ENCODE data around the gene CHIC2. TPM values are rescaled to one million over a fixed set of nuclear protein-coding genes. Genes with fewer than 3 reads are reported as not detected.

CHIC2 gene
- polyA plus RNA-seq, 1 donor (not counting 4 experiments of a cell fraction or from before 2014, with no cell fraction given), result 21.9 TPM

DNA sequence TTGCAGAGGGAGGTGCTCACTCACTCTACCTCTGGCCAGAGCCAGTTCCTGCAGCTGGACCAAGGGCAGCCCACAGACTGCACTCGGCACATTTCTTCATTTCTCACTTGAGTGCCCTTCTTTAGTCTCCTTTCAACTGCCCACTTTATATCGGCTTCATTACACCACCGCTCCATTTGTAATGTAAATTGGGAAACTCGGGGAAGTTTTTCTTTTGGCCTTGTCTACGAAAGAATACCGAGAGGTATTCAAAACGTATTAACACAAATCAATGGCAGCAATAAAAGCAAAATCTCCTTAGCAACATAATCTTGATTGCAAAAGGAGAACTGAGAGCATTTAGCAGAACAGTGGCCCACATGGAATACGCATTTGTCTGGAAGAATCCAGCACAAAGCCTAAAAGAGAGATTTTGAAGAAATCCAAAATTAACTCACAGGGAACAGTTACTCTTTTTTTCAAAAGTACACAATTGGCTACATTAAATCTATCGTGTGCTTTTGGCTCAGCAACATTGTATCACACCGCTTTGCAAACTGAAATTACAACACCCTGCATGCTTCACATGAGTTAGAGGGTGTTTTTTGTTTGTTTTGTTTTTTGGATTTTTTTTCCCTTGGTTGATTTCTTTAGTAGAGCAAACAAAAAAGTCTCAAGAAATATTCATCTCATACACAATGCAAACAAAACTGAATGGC is 62.6 kb downstream of the CHIC2 start:
- no peak for DNase-seq (ENCODE audit: low read depth, low spot score)
- Histone ChIP-seq H4K20me1 (ENCODE audit: control insufficient read depth, extremely low read depth, insufficient read depth, low read length) (no peaks in the 10 kb centered on the region), H3K36me3 (ENCODE audit: control insufficient read depth in 2 of 2, extremely low read depth in 1 of 2, insufficient read depth in 2 of 2, low read length in 2 of 2) (peaks cover 2 to 7% of the 10 kb centered on the region in 2 experiments), H3K4me2 (ENCODE audit: control insufficient read depth, extremely low read depth, insufficient read depth, low read depth, low read length) (no peak overlapping the region), H3K9ac (ENCODE audit: control insufficient read depth, extremely low read depth, insufficient read depth, low read length) (no peak overlapping the region), H3K4me3 (ENCODE audit: control insufficient read depth in 2 of 3, extremely low read depth in 1 of 3, insufficient read depth in 2 of 3, low read depth in 1 of 3, low read length in 3 of 3) (no peak overlapping the region), H3K9me1 (ENCODE audit: control insufficient read depth, extremely low read depth, insufficient read depth, low read length) (no peaks in the 10 kb centered on the region), H3K27ac (ENCODE audit: control insufficient read depth, insufficient read depth, low read length) (no peak overlapping the region), H3K79me2 (ENCODE audit: control insufficient read depth, insufficient read depth, low read length) (no peaks in the 10 kb centered on the region), H3K9me3 (ENCODE audit: control insufficient read depth, low read depth, low read length) (no peaks in the 10 kb centered on the region), H2AFZ (ENCODE audit: control insufficient read depth, low read length) (no peak overlapping the region), H3K27me3 (ENCODE audit: control insufficient read depth, extremely low read depth, insufficient read depth, low read length) (no peaks in the 10 kb centered on the region), H3K4me1 (ENCODE audit: control insufficient read depth, extremely low read depth, insufficient read depth, low read length) (no peaks in the 10 kb centered on the region)
- dilution Hi-C loops (cut with MboI; ENCODE audit: extremely low pct_ligation_motif_present, low sequenced_read_pairs), result no loop called here
- no peak for TF ChIP-seq EZH2 (IDR thresholded peaks at IDR 0.05; ENCODE audit: low read length)
- TF ChIP-seq, protein P1, sequence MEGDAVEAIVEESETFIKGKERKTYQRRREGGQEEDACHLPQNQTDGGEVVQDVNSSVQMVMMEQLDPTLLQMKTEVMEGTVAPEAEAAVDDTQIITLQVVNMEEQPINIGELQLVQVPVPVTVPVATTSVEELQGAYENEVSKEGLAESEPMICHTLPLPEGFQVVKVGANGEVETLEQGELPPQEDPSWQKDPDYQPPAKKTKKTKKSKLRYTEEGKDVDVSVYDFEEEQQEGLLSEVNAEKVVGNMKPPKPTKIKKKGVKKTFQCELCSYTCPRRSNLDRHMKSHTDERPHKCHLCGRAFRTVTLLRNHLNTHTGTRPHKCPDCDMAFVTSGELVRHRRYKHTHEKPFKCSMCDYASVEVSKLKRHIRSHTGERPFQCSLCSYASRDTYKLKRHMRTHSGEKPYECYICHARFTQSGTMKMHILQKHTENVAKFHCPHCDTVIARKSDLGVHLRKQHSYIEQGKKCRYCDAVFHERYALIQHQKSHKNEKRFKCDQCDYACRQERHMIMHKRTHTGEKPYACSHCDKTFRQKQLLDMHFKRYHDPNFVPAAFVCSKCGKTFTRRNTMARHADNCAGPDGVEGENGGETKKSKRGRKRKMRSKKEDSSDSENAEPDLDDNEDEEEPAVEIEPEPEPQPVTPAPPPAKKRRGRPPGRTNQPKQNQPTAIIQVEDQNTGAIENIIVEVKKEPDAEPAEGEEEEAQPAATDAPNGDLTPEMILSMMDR (optimal IDR thresholded peaks at IDR 0.05 in 1 of 3, IDR thresholded peaks at IDR 0.05 in 1 of 3, conservative IDR thresholded peaks at IDR 0.05 in 1 of 3; ENCODE audit: extremely low read depth in 1 of 3, insufficient read depth in 2 of 3, low read length in 3 of 3), result no peak
- FAIRE-seq, result peak; percentile 26

DNA sequence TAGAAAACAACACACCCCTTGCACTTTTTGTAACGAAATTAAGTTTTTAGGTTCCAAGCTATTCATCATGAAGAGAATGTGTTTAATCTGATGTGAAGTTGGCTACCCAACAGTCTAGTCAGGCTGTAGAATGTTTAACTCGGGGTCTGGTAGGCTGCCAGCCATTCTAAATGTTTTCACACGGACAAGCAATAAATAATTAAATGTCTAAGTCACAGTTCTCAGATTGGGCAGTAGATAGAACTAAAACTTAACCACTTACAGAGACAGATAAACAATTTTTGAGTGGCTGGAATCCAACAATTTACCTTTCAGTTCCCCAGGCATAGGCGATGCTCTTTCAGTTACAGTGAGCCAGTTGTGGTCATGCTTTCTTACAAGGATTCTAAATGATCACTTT is 66.5 kb downstream of the CHIC2 start:
- Histone ChIP-seq H3K27ac (ENCODE audit: control insufficient read depth, insufficient read depth, low read length) (no peak overlapping the region), H3K4me1 (ENCODE audit: control insufficient read depth, extremely low read depth, insufficient read depth, low read length) (peaks cover under 1% of the 10 kb centered on the region), H3K9ac (ENCODE audit: control insufficient read depth, extremely low read depth, insufficient read depth, low read length) (no peak overlapping the region), H2AFZ (ENCODE audit: control insufficient read depth, low read length) (no peak overlapping the region), H3K4me3 (ENCODE audit: control insufficient read depth in 2 of 3, extremely low read depth in 1 of 3, insufficient read depth in 2 of 3, low read depth in 1 of 3, low read length in 3 of 3) (no peak overlapping the region), H3K79me2 (ENCODE audit: control insufficient read depth, insufficient read depth, low read length) (no peaks in the 10 kb centered on the region), H3K9me1 (ENCODE audit: control insufficient read depth, extremely low read depth, insufficient read depth, low read length) (no peaks in the 10 kb centered on the region), H3K36me3 (ENCODE audit: control insufficient read depth in 2 of 2, extremely low read depth in 1 of 2, insufficient read depth in 2 of 2, low read length in 2 of 2) (peaks cover 0 to 5% of the 10 kb centered on the region in 2 experiments), H3K27me3 (ENCODE audit: control insufficient read depth, extremely low read depth, insufficient read depth, low read length) (no peaks in the 10 kb centered on the region), H3K4me2 (ENCODE audit: control insufficient read depth, extremely low read depth, insufficient read depth, low read depth, low read length) (no peak overlapping the region), H4K20me1 (ENCODE audit: control insufficient read depth, extremely low read depth, insufficient read depth, low read length) (no peaks in the 10 kb centered on the region), H3K9me3 (ENCODE audit: control insufficient read depth, low read depth, low read length) (no peaks in the 10 kb centered on the region)
- dilution Hi-C loops (cut with MboI; ENCODE audit: extremely low pct_ligation_motif_present, low sequenced_read_pairs), result no loop called here
- FAIRE-seq (no peak), DNase-seq (ENCODE audit: low read depth, low spot score) (no peak)
- TF ChIP-seq, protein P1 (optimal IDR thresholded peaks at IDR 0.05 in 1 of 3, IDR thresholded peaks at IDR 0.05 in 1 of 3, conservative IDR thresholded peaks at IDR 0.05 in 1 of 3; ENCODE audit: extremely low read depth in 1 of 3, insufficient read depth in 2 of 3, low read length in 3 of 3), result no peak
- no peak for TF ChIP-seq EZH2 (IDR thresholded peaks at IDR 0.05; ENCODE audit: low read length)
